Adrenal gland (tissue), 5 donors: ENCODE results near the gene TEDDM1.

ENCODE experiments used
- POLR2A ChIP-seq, 2 donors: fragments of 450-650 bp; IDR thresholded peaks; one replicate each; pipeline ENCODE4 v1.6.1; 2017; ENCODE audit warnings: antibody characterized with exemption in 2 of 2, mild to moderate bottlenecking in 2 of 2, moderate library complexity in 1 of 2
- TF ChIP-seq, protein P1 (sequence below), 6 experiments: fragments of 450-650 bp in 4 of 6; fragments of 200-600 bp in 2 of 6; sonication (generic) in 1 of 6; IDR thresholded peaks; 1 replicate in 5 of 6; 2 replicates in 1 of 6; pipeline versions ENCODE4 v1.5.1 to v1.8.0; 2016 to 2021; ENCODE audit warnings: antibody characterized with exemption in 6 of 6, mild to moderate bottlenecking in 2 of 6, moderate library complexity in 1 of 6
- donor health status: DM: no; HTN: no; CAD: no.

- TF ChIP-seq, protein P1, sequence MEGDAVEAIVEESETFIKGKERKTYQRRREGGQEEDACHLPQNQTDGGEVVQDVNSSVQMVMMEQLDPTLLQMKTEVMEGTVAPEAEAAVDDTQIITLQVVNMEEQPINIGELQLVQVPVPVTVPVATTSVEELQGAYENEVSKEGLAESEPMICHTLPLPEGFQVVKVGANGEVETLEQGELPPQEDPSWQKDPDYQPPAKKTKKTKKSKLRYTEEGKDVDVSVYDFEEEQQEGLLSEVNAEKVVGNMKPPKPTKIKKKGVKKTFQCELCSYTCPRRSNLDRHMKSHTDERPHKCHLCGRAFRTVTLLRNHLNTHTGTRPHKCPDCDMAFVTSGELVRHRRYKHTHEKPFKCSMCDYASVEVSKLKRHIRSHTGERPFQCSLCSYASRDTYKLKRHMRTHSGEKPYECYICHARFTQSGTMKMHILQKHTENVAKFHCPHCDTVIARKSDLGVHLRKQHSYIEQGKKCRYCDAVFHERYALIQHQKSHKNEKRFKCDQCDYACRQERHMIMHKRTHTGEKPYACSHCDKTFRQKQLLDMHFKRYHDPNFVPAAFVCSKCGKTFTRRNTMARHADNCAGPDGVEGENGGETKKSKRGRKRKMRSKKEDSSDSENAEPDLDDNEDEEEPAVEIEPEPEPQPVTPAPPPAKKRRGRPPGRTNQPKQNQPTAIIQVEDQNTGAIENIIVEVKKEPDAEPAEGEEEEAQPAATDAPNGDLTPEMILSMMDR (IDR thresholded peaks at IDR 0.05): no peak
- no peak for TF ChIP-seq POLR2A (IDR thresholded peaks at IDR 0.05)
These were observed 4.6 kb downstream of the TEDDM1 start for GRCh38 chr1:182395906-182396305.
